RWPE2 (cell line): ENCODE measurements around the gene ZSWIM6.

ENCODE experiments used
- ATAC-seq: fragments of 200-7000 bp; cut with Tn5 transposase; 3 replicates; pipeline ENCODE4 v1.9.1; 2021; ENCODE audit warnings: low read depth
- DNase-seq: peaks from one replicate; pipeline ENCODE4 v3.0.0-alpha.2; 2020; ENCODE audit warnings: low spot score
- H3K27ac ChIP-seq: fragments of 450-650 bp; 2 replicates; pipeline ENCODE4 v1.5.1; 2017; ENCODE audit warnings: mild to moderate bottlenecking; ENCODE audit not compliant: poor library complexity, severe bottlenecking
- H3K27me3 ChIP-seq: fragments of 250-450 bp; sonication (Bioruptor Pico); 2 replicates; pipeline ENCODE4 v1.5.1; 2021; ENCODE audit warnings: mild to moderate bottlenecking, moderate library complexity; ENCODE audit not compliant: insufficient read depth, poor library complexity, severe bottlenecking
- H3K36me3 ChIP-seq: fragments of 250-450 bp; sonication (Bioruptor Pico); 2 replicates; pipeline ENCODE4 v1.5.1; 2020; ENCODE audit warnings: low read depth, mild to moderate bottlenecking, moderate library complexity
- H3K4me1 ChIP-seq: fragments of 250-450 bp; sonication (Bioruptor Pico); 2 replicates; pipeline ENCODE4 v1.5.1; 2021; ENCODE audit warnings: mild to moderate bottlenecking, moderate library complexity; ENCODE audit not compliant: insufficient read depth, poor library complexity, severe bottlenecking
- H3K4me3 ChIP-seq: fragments of 250-450 bp; sonication (Bioruptor Pico); 2 replicates; pipeline ENCODE4 v1.5.1; 2021; ENCODE audit warnings: mild to moderate bottlenecking, moderate library complexity; ENCODE audit not compliant: severe bottlenecking
- H3K9me3 ChIP-seq: fragments of 250-450 bp; sonication (Bioruptor Pico); 2 replicates; pipeline ENCODE4 v1.5.1; 2021; ENCODE audit warnings: mild to moderate bottlenecking, moderate library complexity; ENCODE audit not compliant: severe bottlenecking
- CTCF ChIP-seq: fragments of 450-650 bp; IDR thresholded peaks from one replicate; pipeline ENCODE4 v1.5.1; 2017; ENCODE audit warnings: mild to moderate bottlenecking, moderate library complexity; ENCODE audit not compliant: poor library complexity, severe bottlenecking

The ZSWIM6 gene

GRCh38 chr5:61322738-61323725 lies 9.0 kb upstream of the ZSWIM6 start:
- H3K27me3 ChIP-seq: no peaks in the 10 kb centered on the region
- DNase-seq: peak; percentile 82
- no peak overlapping the region for H3K4me3 ChIP-seq
- peak overlapping the region; percentile 90 for H3K27ac ChIP-seq
- peaks cover 32% of the 10 kb centered on the region for H3K4me1 ChIP-seq
- H3K36me3 ChIP-seq: no peaks in the 10 kb centered on the region
- no peak for TF ChIP-seq CTCF
- H3K9me3 ChIP-seq: no peaks in the 10 kb centered on the region
- ATAC-seq: peak; percentile 96

- Histone ChIP-seq H3K4me3 (no peak overlapping the region), H3K36me3 (no peaks in the 10 kb centered on the region), H3K9me3 (no peaks in the 10 kb centered on the region), H3K27me3 (no peaks in the 10 kb centered on the region), H3K27ac (peak overlapping the region; percentile 85), H3K4me1 (peaks cover 34% of the 10 kb centered on the region)
- TF ChIP-seq CTCF: no peak
- no peak for DNase-seq
- peak; percentile 24 for ATAC-seq
Observed at GRCh38 chr5:61327760-61328753, 4.0 kb upstream of the ZSWIM6 start.

- Histone ChIP-seq H3K36me3 (no peaks in the 10 kb centered on the region), H3K4me3 (no peak overlapping the region), H3K9me3 (no peaks in the 10 kb centered on the region), H3K4me1 (peaks cover 26% of the 10 kb centered on the region), H3K27ac (peak overlapping the region; percentile 85), H3K27me3 (no peaks in the 10 kb centered on the region)
- no peak for TF ChIP-seq CTCF
- no peak for DNase-seq
- no peak for ATAC-seq
Observed at GRCh38 chr5:61328791-61329549, 3.1 kb upstream of the ZSWIM6 start.

- H3K36me3 ChIP-seq: no peaks in the 10 kb centered on the region
- no peaks in the 10 kb centered on the region for H3K9me3 ChIP-seq
- H3K4me3 ChIP-seq: peak overlapping the region; percentile 74
- H3K27ac ChIP-seq: peak overlapping the region; percentile 85
- no peak for TF ChIP-seq CTCF
- H3K4me1 ChIP-seq: peaks cover 26% of the 10 kb centered on the region
- no peak for DNase-seq
- no peak for ATAC-seq
- no peaks in the 10 kb centered on the region for H3K27me3 ChIP-seq
Observed at GRCh38 chr5:61329550-61330128, 2.4 kb upstream of the ZSWIM6 start.
